Peyer's patch (tissue), 4 donors: Measurements from ENCODE around the gene CHST7. TPM values are rescaled to one million over a fixed set of nuclear protein-coding genes. Genes with fewer than 3 reads are reported as not detected.

ENCODE experiments used
- DNase-seq, 3 donors: peaks; one replicate each; pipeline ENCODE4 v3.0.0-alpha.2; 2017 to 2019
- H3K27ac ChIP-seq, 4 donors: fragments of 200-600 bp; sonication (generic); one replicate each; pipeline ENCODE4 v1.5.1; 2016 to 2019
- H3K27me3 ChIP-seq, 2 donors: fragments of 200-600 bp; sonication (generic); one replicate each; pipeline ENCODE4 v1.5.1; 2019
- H3K36me3 ChIP-seq, 3 donors: fragments of 200-600 bp; sonication (generic); one replicate each; pipeline ENCODE4 v1.5.1; 2016 to 2019
- H3K4me1 ChIP-seq, 4 donors: fragments of 200-600 bp; sonication (generic); one replicate each; pipeline ENCODE4 v1.5.1; 2016 to 2019
- H3K4me3 ChIP-seq, 4 donors: fragments of 200-600 bp; sonication (generic); 1 replicate in 3 of 4; 2 replicates in 1 of 4; pipeline ENCODE4 v1.5.1; 2016 to 2019; ENCODE audit warnings: mild to moderate bottlenecking in 1 of 4
- H3K9me3 ChIP-seq, 4 donors: fragments of 200-600 bp; sonication (generic); one replicate each; pipeline ENCODE4 v1.5.1; 2016 to 2019; ENCODE audit warnings: mild to moderate bottlenecking in 1 of 4
- POLR2A ChIP-seq, 2 donors: fragments of 450-650 bp; IDR thresholded peaks; one replicate each; pipeline ENCODE4 v1.5.1; 2017; ENCODE audit warnings: antibody characterized with exemption in 2 of 2, mild to moderate bottlenecking in 2 of 2, moderate library complexity in 2 of 2
- total RNA-seq, 4 donors: library from RNA; depleted of rRNA; stranded (reverse); fragments of >200 nt; gene quantifications; one replicate each; pipeline ENCODE4 v1.1.0, GENCODE V29; 2016
- TF ChIP-seq, protein P1 (sequence below), 6 experiments: fragments of 450-650 bp in 4 of 6; fragments of 200-600 bp in 2 of 6; sonication (generic) in 1 of 6; IDR thresholded peaks; one replicate each; pipeline ENCODE4 v1.5.1; 2017 to 2019; ENCODE audit warnings: antibody characterized with exemption in 6 of 6, mild to moderate bottlenecking in 3 of 6, moderate library complexity in 1 of 6

The CHST7 gene
- total RNA-seq, 4 donors from 2014 or later: 1.7 to 10.7 (median 4.2) TPM

DNA sequence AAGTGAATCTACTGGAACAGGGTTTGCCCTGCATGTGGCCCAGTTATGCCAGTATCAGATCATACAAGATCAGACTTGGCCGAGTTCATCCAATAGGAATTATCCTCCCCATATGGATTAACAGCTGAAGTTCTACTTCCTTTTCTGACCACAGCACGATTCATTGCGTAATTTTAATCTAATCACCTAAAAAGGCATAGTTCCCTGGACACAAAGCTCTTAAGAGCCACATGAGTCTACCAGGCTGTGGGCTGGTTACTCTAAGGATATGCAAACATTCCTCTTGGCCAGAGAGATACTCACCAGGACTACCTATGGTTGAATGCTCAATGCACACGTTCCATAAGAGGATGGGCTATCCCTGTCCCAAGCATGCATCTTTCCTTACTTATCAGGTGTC lies 46.9 kb downstream of the CHST7 start:
- TF ChIP-seq, protein P1, sequence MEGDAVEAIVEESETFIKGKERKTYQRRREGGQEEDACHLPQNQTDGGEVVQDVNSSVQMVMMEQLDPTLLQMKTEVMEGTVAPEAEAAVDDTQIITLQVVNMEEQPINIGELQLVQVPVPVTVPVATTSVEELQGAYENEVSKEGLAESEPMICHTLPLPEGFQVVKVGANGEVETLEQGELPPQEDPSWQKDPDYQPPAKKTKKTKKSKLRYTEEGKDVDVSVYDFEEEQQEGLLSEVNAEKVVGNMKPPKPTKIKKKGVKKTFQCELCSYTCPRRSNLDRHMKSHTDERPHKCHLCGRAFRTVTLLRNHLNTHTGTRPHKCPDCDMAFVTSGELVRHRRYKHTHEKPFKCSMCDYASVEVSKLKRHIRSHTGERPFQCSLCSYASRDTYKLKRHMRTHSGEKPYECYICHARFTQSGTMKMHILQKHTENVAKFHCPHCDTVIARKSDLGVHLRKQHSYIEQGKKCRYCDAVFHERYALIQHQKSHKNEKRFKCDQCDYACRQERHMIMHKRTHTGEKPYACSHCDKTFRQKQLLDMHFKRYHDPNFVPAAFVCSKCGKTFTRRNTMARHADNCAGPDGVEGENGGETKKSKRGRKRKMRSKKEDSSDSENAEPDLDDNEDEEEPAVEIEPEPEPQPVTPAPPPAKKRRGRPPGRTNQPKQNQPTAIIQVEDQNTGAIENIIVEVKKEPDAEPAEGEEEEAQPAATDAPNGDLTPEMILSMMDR (IDR thresholded peaks at IDR 0.05): no peak
- TF ChIP-seq POLR2A (IDR thresholded peaks at IDR 0.05): no peak
- H3K27ac ChIP-seq: no peak overlapping the region
- DNase-seq: no peak
- no peaks in the 10 kb centered on the region for H3K27me3 ChIP-seq
- no peaks in the 10 kb centered on the region for H3K9me3 ChIP-seq
- no peaks in the 10 kb centered on the region for H3K36me3 ChIP-seq
- H3K4me3 ChIP-seq: no peak overlapping the region
- no peaks in the 10 kb centered on the region for H3K4me1 ChIP-seq

DNA sequence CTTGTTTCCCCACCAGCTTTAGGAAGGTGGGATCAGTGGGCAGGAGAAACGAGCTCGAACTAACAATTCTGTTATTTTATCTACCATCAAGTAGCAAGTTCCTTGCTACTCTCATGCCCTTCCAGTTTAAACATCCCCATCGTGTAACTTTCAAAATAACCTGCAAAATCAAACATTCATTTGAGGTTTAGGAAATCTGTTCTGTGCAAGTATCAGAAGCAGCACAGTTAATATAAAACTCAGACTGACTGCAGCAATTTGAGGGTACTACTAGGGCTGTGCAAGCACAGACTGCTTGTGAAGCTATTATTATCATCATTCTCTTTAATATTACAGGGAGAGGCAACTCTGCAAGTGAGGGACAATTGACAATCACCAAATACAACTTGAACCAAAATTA lies 48.0 kb downstream of the CHST7 start:
- Histone ChIP-seq H3K27ac (no peak overlapping the region), H3K4me1 (no peaks in the 10 kb centered on the region), H3K4me3 (no peak overlapping the region), H3K9me3 (no peaks in the 10 kb centered on the region), H3K27me3 (no peaks in the 10 kb centered on the region), H3K36me3 (no peaks in the 10 kb centered on the region)
- no peak for TF ChIP-seq POLR2A (IDR thresholded peaks at IDR 0.05)
- TF ChIP-seq, protein P1 (IDR thresholded peaks at IDR 0.05): no peak
- DNase-seq: no peak

DNA sequence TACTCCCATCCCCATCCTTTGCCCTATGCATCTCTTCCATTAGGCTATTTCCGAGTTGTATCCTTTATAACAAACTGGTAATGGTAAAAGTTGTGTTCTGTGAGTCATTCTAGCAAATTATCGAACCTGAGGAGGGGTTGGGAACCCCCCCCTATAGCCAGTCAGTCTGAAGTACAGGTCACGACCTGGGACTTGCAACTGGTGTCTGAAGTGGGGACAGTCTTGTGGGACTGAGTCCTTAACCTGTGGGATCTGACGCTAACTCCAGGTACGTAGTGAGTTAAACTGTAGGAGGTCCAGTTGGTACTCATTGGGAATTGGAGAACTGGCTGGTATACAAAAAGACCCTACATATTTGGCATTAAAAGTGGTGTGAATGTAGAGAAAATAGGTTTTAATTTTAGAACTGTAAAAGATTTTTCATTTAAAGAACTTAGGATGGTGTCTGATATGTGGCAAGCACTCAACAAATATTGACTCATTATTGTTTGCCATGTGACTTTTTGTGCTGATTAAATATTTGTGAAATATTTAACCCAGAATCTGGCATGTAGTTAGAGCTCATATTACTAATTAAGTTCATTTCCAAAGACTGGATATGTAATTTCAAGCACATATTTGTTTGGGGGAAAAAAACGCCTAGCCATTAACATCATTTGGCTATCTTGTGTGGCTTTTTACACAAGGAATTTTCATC lies 50.7 kb downstream of the CHST7 start:
- no peak overlapping the region for H3K4me3 ChIP-seq
- no peak for DNase-seq
- no peak overlapping the region for H3K27ac ChIP-seq
- no peaks in the 10 kb centered on the region for H3K27me3 ChIP-seq
- H3K4me1 ChIP-seq: no peaks in the 10 kb centered on the region
- no peaks in the 10 kb centered on the region for H3K9me3 ChIP-seq
- H3K36me3 ChIP-seq: no peaks in the 10 kb centered on the region
- no peak for TF ChIP-seq POLR2A (IDR thresholded peaks at IDR 0.05)
- TF ChIP-seq, protein P1 (IDR thresholded peaks at IDR 0.05): no peak

DNA sequence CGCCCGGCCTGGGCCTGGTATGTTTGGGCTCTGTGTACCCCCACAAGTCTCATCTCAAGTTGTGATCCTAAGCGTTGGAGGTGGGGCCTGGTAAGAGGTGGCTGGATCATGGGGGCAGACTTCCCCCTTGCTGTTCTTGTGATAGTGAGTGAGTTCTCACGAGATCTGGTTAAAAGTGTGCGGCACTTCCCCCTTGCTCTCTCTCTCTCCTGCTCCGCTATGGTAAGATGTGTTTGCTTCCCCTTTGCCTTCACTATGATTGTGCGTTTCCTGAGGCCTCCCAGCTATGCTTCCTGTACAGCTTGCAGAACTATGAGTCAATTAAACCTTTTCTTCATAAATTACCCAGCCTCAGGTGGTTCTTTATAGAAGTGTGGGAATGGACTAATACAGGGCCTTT lies 53.0 kb downstream of the CHST7 start:
- TF ChIP-seq, protein P1 (IDR thresholded peaks at IDR 0.05): no peak
- TF ChIP-seq POLR2A (IDR thresholded peaks at IDR 0.05): no peak
- Histone ChIP-seq H3K4me1 (no peaks in the 10 kb centered on the region), H3K36me3 (no peaks in the 10 kb centered on the region), H3K27me3 (no peaks in the 10 kb centered on the region), H3K27ac (peak overlapping the region in 1 of 4 donors; percentile 25), H3K4me3 (no peak overlapping the region), H3K9me3 (no peaks in the 10 kb centered on the region)
- peak in 1 of 3 donors; percentile 22 for DNase-seq

DNA sequence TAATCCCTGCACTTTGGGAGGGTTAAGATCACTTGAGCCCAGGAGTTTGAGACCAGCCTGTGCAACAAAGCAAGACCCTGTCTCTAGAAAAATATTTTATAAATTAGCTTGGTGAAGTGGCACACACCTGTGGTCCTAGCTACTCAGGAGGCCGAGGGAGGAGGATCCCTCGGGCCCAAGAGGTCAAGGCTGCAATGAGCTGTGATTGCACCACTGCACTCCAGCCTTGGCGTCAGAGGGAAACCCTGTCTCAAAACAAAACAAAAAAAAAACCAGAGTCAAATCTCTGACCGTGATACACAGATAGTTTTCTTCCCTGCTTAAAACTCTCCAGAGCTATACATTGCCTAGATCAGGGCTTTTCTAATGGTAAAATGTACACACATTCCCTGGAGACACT lies 53.5 kb downstream of the CHST7 start:
- Histone ChIP-seq H3K9me3 (no peaks in the 10 kb centered on the region), H3K27ac (peak overlapping the region in 2 of 4 donors; percentile 25 to 56), H3K4me1 (no peaks in the 10 kb centered on the region), H3K27me3 (no peaks in the 10 kb centered on the region), H3K4me3 (no peak overlapping the region), H3K36me3 (no peaks in the 10 kb centered on the region)
- TF ChIP-seq, protein P1 (IDR thresholded peaks at IDR 0.05): no peak
- no peak for TF ChIP-seq POLR2A (IDR thresholded peaks at IDR 0.05)
- DNase-seq: no peak
